Type B pancreatic cell (in vitro differentiated cells): Measurements from ENCODE around the gene CFAP73. TPM values are rescaled to one million over a fixed set of nuclear protein-coding genes. Genes with fewer than 3 reads are reported as not detected.

Experiments used
- DNase-seq: peaks from one replicate; pipeline ENCODE4 v3.0.0; 2021; ENCODE audit warnings: mixed read lengths; ENCODE audit not compliant: unreplicated experiment; ENCODE audit errors: extremely low spot score
- H3K27ac Mint-ChIP-seq: 2 replicates; pipeline ENCODE4 v1.8.0; 2021; ENCODE audit warnings: mild to moderate bottlenecking, mixed read lengths
- H3K27me3 Mint-ChIP-seq: 2 replicates; pipeline ENCODE4 v1.8.0; 2021; ENCODE audit warnings: mixed read lengths
- H3K36me3 Mint-ChIP-seq: 2 replicates; pipeline ENCODE4 v1.8.0; 2021; ENCODE audit warnings: mixed read lengths
- H3K4me1 Mint-ChIP-seq: one replicate; pipeline ENCODE4 v1.8.0; 2021; ENCODE audit warnings: mixed read lengths; ENCODE audit not compliant: unreplicated experiment
- H3K4me3 Mint-ChIP-seq: 2 replicates; pipeline ENCODE4 v1.8.0; 2021; ENCODE audit warnings: mild to moderate bottlenecking, mixed read lengths
- H3K9me3 Mint-ChIP-seq: 2 replicates; pipeline ENCODE4 v1.8.0; 2021; ENCODE audit warnings: mixed read lengths
- total RNA-seq: library from RNA; stranded (reverse); gene quantifications from 2 replicates; pipeline ENCODE4 v1.2.1, GENCODE V29; 2021; ENCODE audit warnings: low replicate concordance
- TF ChIP-seq, protein P1 (sequence below): fragments of 200-600 bp; sonication (generic); conservative IDR thresholded peaks from 2 replicates; pipeline ENCODE4 v1.5.0; 2021; ENCODE audit warnings: antibody characterized with exemption, mild to moderate bottlenecking

The CFAP73 gene
- total RNA-seq, 1 donor from 2014 or later, result 0.27 TPM

DNA sequence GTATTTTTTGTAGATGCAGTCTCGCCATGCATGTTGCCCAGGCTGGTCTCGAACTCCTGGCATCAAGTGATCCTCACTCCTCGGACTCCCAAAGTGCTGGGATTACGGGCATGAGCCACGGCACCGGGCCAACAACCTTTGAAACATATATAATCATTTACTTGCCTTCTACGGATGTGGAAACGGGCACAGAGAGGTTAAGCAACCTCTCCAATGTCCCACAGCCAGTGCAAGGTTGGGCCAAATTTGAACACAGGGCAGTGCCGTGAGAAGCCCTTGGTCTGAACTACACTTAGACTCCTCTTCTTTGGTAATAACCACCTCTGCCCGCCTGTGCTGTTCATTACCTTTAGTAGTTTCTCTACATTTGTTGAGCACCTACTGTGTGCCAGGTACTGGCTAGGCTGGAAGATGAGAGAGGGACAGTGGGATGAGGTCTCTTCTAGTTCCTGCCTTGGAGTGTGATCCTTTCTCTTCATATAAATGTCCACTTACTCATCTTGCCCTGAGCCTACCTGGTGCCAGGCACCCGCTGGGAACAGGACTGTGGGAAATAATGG lies 33.6 kb downstream of the CFAP73 start:
- Mint-ChIP-seq H3K27me3 (no peaks in the 10 kb centered on the region), H3K27ac (no peak overlapping the region), H3K9me3 (no peaks in the 10 kb centered on the region), H3K36me3 (peaks cover 15% of the 10 kb centered on the region), H3K4me1 (peaks cover 13% of the 10 kb centered on the region), H3K4me3 (no peak overlapping the region)
- no peak for DNase-seq
- TF ChIP-seq, protein P1, sequence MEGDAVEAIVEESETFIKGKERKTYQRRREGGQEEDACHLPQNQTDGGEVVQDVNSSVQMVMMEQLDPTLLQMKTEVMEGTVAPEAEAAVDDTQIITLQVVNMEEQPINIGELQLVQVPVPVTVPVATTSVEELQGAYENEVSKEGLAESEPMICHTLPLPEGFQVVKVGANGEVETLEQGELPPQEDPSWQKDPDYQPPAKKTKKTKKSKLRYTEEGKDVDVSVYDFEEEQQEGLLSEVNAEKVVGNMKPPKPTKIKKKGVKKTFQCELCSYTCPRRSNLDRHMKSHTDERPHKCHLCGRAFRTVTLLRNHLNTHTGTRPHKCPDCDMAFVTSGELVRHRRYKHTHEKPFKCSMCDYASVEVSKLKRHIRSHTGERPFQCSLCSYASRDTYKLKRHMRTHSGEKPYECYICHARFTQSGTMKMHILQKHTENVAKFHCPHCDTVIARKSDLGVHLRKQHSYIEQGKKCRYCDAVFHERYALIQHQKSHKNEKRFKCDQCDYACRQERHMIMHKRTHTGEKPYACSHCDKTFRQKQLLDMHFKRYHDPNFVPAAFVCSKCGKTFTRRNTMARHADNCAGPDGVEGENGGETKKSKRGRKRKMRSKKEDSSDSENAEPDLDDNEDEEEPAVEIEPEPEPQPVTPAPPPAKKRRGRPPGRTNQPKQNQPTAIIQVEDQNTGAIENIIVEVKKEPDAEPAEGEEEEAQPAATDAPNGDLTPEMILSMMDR, result no peak

DNA sequence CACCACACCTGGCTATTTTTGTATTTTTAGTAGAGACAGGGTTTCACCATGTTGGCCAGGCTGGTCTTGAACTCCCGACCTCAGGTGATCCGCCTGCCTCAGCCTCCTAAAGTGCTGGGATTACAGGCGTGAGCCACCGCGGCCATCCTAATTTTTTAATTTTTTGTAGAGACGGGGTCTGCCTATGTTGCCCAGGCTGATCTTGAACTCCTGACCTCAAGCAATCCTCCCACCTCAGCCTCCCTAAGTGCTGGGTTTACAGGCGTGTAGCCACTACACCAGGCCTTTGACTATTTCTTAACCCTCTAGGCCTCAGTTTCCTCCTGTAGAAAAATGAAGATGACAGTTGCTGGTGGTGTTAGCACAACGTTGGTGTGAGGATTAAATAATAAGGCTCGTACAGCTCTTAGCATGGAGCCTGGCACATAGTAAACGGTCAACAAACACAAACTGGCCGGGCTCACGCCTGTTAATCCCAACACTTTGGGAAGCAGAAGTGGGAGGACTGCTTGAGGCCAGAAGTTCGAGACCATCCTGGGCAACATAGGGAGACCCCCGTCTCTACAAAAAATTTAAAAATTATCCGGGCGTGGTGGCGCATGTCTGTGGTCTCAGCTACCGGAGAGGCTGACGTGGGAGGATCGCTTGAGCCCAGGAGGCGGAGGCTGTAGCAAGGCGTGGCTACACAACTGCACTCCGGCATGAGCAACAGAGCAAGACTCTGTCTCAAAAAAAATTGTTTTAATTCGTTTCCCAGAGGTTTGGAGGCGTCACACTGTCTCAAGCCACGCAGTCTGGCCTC lies 34.8 kb downstream of the CFAP73 start:
- peak overlapping the region; percentile 94 for H3K4me3 Mint-ChIP-seq
- H3K36me3 Mint-ChIP-seq, result peaks cover 15% of the 10 kb centered on the region
- H3K9me3 Mint-ChIP-seq, result no peaks in the 10 kb centered on the region
- no peaks in the 10 kb centered on the region for H3K27me3 Mint-ChIP-seq
- H3K27ac Mint-ChIP-seq, result peak overlapping the region; percentile 92
- H3K4me1 Mint-ChIP-seq, result peaks cover 13% of the 10 kb centered on the region
- no peak for DNase-seq
- TF ChIP-seq, protein P1, result no peak

DNA sequence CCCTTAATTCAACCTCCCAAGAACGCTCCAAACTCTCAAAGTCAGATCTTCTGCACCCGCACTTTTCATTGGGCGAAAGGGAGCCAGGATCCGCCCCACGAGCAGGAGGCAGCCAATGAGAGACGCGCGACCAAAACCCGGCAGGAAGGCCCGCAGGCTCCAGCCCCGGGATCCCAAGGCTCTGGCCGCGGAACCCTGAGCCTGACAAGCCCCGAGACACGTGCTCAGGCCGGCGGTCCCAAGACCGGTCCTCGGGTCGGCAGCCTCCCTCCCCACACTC lies 35.3 kb downstream of the CFAP73 start:
- no peaks in the 10 kb centered on the region for H3K9me3 Mint-ChIP-seq
- TF ChIP-seq, protein P1, result no peak
- DNase-seq, result peak; percentile 89
- peak overlapping the region; percentile 92 for H3K27ac Mint-ChIP-seq
- peak overlapping the region; percentile 94 for H3K4me3 Mint-ChIP-seq
- peaks cover 15% of the 10 kb centered on the region for H3K36me3 Mint-ChIP-seq
- peaks cover 13% of the 10 kb centered on the region for H3K4me1 Mint-ChIP-seq
- no peaks in the 10 kb centered on the region for H3K27me3 Mint-ChIP-seq

DNA sequence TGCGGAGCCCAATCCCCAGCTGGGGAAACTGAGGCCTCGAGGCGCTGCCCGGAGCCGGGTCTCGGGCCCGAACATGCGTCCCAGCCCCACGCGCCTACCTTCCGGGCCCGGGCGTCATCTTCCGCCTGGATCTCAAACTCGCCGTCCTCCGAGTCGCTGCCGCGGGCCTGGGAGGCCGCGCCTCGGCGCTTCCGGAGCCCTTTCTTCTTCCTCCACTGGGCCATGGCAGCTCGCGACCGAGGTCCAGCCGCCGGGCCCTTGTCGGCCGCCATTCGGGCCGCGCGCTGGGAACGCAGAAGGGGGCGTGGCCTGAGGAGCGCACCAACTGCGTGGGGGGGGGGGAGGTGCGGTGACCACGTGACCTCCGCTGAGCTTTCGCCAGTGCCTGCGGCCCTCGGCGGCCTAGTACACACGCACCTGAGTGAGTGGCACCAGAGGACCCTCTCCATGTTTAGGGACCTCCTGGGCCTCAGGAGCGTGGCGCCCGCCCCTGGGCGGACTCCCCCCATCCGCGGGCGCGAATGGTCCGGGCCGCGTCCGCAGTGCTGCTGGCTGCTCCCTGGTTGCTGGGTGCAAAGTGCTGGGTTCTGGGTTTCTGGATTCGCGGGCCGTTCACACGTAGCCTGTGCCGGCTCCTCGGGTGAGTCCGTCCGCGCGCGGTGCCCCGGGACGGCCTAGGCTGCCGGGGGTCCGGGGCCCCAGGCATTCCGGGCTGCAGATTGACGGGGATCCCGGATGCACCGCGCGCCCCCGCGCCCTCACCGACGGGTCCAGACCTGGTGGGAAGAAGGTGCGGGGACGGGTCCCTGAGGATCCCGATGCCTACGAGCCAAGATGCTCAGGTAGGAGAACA lies 35.9 kb downstream of the CFAP73 start, which contains the start of the genes DDX54 and RITA1:
TSS of gene DDX54 (minus strand) at position 299 of the 853 bp plus-strand sequence. CDS start at position 272, 27 bp downstream.
TSS of gene RITA1 (plus strand) at position 542 of the 853 bp plus-strand sequence. CDS start 1,026 bp downstream, outside the sequence.
- Mint-ChIP-seq H3K9me3 (no peaks in the 10 kb centered on the region), H3K4me3 (peak within 1 kb of the TSS; percentile 94)

DNA sequence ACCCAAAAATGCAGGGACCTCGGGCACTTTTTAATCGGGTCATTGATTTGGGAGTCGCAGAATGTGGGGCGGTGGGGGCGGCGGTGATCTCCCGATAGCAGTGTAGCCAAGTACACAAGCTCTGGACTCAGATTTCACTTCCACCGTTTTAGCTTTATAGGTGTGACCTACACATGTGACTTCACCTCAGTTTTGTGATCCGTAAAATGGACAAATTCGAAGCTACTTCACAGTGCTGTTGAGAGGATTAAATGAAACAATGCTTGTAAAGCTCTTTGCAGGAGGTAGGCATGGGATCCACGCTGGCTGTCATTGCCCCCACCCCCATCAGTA lies 36.5 kb downstream of the CFAP73 start:
- DNase-seq, result no peak
- no peaks in the 10 kb centered on the region for H3K27me3 Mint-ChIP-seq
- H3K4me1 Mint-ChIP-seq, result peaks cover 20% of the 10 kb centered on the region
- H3K36me3 Mint-ChIP-seq, result peaks cover 15% of the 10 kb centered on the region
- no peaks in the 10 kb centered on the region for H3K9me3 Mint-ChIP-seq
- peak overlapping the region; percentile 92 for H3K27ac Mint-ChIP-seq
- TF ChIP-seq, protein P1, result no peak
- peak overlapping the region; percentile 94 for H3K4me3 Mint-ChIP-seq

More for the DNA sequence above, 35.9 kb downstream of the CFAP73 start, which contains the start of the genes DDX54 and RITA1:
- Mint-ChIP-seq H3K27ac (peak within 1 kb of the TSS; percentile 92), H3K27me3 (no peaks in the 10 kb centered on the region), H3K4me1 (peaks cover 14% of the 10 kb centered on the region), H3K36me3 (peaks cover 10% of the 10 kb centered on the region)
- peak; percentile 87 for DNase-seq
- TF ChIP-seq, protein P1, result no peak
